ENCODE data around the gene GRB10. TPM values are rescaled to one million over a fixed set of nuclear protein-coding genes. Genes with fewer than 3 reads are reported as not detected.

The GRB10 gene
- total RNA-seq, 2 experiments from 2014 or later, result 0.42 to 0.78 TPM

DNA sequence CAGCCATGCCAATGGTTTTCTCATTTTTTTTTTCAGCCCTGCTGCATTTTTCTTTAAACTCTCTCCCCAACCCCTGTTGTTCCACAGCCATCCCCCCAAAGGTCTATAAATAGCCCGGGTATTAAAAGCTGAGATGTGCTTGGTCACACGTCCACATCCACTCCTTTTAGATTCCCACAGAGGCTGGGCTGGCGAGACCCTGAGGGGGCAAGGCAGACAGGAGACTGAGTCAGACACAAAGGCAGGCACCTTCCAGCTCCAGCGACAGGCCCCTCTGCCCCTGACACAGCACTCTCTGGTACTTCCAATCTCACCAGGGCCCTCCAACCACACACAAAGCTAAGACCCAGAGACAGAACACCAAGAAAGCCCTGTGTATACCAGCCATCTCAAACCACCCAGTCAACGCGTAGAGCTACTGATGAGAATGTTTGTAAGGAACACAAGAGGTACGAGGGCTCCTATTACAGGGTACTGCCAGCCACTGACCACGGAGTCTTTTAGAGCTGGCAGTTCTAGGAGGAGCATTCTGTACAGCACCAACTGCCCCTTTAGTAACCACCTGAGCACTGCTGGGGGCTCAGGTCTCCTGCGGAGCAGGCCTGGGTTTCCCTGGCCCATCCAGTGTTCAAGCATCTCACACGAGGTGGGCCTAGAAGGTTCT is 153.3 kb downstream of the GRB10 start:
- ChIA-PET CTCF (interaction anchor here (1.3 to 4.4 kb wide), 2 partner anchors 13 to 162 kb away, joined by 5 to 24 read pairs; no protein-coding TSS in a partner anchor), POLR2A (no interaction called here)

GRCh38 chr7:50628434-50629084 is 154.1 kb downstream of the GRB10 start:
- ChIA-PET CTCF (interaction anchor here (0.5 kb wide), 1 partner anchor 423 kb away, joined by 3 read pairs; no protein-coding TSS in a partner anchor), POLR2A (no interaction called here)

DNA sequence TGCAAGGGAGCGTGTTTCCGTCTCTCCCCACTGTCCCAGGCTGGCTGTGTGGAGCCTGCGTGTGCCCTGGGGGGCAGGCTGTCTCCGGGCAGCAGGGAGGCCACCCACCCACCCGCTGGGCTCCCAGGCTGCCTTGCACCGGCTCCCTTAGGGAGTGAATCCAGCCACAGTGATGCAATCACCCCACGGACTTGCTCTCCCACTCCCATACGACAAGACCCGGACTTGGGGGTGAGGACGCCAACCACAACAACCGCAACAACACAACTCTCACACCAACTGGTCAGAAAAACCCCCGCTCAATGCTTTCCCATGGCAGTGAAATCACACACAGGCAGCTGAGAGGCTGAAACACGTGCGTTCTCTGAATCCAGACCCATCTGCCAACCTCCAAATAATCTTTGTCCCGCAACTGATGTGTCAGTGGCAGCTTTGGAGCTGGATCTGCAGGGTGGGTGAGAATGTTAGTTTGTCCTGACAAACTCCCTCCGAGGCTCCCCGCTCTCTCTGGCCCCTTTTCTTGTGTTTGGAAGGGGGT is 154.8 kb downstream of the GRB10 start:
- POLR2A ChIA-PET, result no interaction called here
- CTCF ChIA-PET, result no interaction called here

- CTCF ChIA-PET, result interaction anchor here (1.3 kb wide), 1 partner anchor 8 kb away, joined by 3 read pairs; no protein-coding TSS in a partner anchor
- POLR2A ChIA-PET, result no interaction called here
Observed at GRCh38 chr7:50626286-50626685, 156.4 kb downstream of the GRB10 start.

DNA sequence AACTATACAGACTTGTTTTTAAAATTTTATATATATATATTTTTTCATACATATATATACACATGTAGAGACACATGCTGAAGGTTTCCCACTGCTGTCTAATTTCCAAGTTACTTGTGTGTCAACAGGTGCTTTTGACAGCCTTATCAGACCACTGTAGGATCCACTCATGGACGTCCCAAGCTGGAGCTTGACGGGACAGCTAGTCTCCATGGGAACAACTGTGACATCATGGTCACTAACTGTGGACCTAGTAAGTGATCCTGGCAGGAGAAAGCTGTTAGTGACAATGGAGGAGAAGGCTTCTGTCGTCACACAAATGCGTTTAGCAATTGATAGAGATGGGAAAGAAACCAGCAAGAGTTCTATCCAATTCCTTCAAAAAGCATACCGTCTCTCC is 157.3 kb downstream of the GRB10 start:
- ChIA-PET CTCF (interaction anchor here (1.3 kb wide), 1 partner anchor 9 kb away, joined by 3 read pairs; no protein-coding TSS in a partner anchor), POLR2A (no interaction called here)

GRCh38 chr7:50622821-50623220 is 159.9 kb downstream of the GRB10 start:
- POLR2A ChIA-PET, result no interaction called here
- CTCF ChIA-PET, result no interaction called here

- ChIA-PET POLR2A (no interaction called here), CTCF (no interaction called here)
Observed at GRCh38 chr7:50621973-50622490, 160.7 kb downstream of the GRB10 start.

- ChIA-PET POLR2A (no interaction called here), CTCF (no interaction called here)
Observed at GRCh38 chr7:50621206-50621605, 161.5 kb downstream of the GRB10 start.

DNA sequence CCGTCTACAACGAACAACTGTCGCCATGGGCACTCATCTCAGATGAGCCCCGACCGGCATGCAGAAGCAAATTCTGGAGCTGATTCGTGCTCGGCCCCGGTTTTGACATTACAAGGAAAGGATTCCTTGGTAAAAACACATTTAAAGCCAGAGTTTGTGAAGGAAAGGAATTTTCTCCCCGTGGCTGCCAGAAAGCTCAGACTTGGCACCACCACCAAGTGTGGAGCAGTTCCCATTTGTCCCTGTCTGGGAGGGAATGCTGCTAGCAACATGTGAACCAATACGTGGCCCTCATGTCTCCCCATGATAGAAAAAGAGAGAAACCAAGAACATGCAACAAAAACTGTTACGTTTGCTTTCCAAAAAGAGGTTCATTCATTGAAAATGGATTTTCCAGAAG is 162.3 kb downstream of the GRB10 start:
- POLR2A ChIA-PET, result no interaction called here
- CTCF ChIA-PET, result no interaction called here

- ChIA-PET CTCF (no interaction called here), POLR2A (no interaction called here)
Observed at GRCh38 chr7:50619684-50620083, 163.0 kb downstream of the GRB10 start.

GRCh38 chr7:50618281-50618680 is 164.4 kb downstream of the GRB10 start:
- POLR2A ChIA-PET, result no interaction called here
- CTCF ChIA-PET, result no interaction called here

DNA sequence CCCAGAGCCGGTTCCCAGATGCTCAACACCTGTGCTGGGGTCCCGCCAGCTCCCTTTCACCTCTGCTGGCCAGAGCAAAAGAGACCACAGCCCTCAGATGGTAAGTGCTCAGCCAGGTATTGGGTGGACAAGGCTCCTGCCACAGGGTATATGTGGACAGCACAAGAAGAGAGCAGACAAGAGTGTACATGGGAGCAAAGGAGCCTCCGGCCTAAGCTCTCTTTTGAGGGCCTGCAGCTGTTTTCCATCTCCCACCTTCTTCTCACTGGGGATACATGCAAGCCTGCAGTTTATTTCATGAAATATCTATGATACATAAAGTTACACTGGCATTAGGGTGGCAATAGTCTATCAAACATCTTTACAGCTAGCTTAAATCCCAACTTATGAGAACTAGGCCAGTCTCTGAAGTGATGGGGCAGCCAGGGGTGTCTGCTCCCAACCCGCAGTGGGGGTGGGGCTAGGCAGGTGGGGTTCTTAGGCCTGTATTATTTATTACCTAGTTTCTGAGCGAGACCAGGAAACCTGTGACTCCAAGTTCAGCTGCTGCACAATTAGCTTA is 167.1 kb downstream of the GRB10 start:
- POLR2A ChIA-PET, result no interaction called here
- CTCF ChIA-PET, result interaction anchor here (0.8 to 1.5 kb wide), 5 partner anchors 14 to 183 kb away, joined by 3 to 5 read pairs (median 3); no protein-coding TSS in a partner anchor

GRCh38 chr7:50614721-50615518 is 167.8 kb downstream of the GRB10 start:
- ChIA-PET CTCF (interaction anchor here (0.8 to 1.5 kb wide), 4 partner anchors 18 to 182 kb away, joined by 3 read pairs; no protein-coding TSS in a partner anchor), POLR2A (no interaction called here)

DNA sequence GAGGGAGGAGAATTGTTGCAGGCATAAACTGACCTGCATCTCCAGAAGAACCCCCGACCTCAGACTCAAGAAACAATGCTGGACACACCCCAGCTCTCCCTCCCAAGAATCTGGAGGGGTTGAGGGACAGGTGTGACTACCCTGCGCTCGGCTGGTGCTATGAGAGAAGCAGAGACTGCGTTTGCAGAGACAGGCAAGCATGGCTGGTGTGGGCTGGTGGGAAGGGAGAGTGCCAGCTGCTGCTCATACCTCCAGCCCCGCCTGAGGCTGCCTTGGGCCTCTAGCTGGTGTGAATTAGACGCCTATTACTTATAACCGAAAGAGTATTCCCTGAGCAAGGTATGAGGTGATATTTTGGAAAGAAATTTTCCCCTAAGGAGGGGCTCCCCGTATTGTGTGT is 169.2 kb downstream of the GRB10 start:
- ChIA-PET POLR2A (no interaction called here), CTCF (interaction anchor here (1.2 kb wide), 1 partner anchor 548 kb away, joined by 3 read pairs; no protein-coding TSS in a partner anchor)

- ChIA-PET CTCF (interaction anchor here (1.2 kb wide), 1 partner anchor 548 kb away, joined by 3 read pairs; no protein-coding TSS in a partner anchor), POLR2A (no interaction called here)
Observed at GRCh38 chr7:50612704-50613103, 170.0 kb downstream of the GRB10 start.

DNA sequence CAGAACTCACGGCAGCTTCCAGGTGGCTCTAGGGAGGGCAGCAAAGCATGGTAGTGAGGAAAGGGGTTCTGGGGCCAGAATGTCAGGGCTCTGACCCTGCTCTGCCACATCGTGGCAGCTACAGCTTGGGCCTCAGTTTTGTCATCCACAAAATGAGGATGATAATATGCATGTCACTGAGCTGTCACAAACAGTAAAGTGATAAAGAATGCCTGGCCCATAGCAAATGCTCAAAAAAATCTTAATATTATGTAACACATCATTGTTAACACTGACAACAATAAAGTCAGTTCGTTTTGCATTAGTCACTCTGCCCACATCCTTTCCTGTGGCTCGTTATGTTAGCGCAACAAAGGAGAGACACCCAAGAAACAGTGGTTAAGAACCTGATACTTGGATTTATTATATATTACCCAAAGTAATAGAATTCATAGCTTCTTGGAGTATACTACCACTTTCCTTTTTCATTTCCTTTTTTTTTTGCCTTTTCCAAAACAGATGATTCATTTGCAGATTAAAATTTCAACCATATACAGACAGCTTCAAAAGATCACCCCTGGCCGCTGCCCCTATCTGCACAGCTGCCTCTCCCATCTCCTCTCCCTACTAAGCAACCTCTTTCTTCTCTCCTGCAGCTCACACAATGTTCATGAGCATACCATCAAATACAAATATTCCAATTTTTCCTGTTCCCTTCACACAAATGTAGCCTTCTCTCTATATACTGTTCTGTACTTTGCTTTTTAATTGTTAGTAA is 172.0 kb downstream of the GRB10 start:
- ChIA-PET POLR2A (interaction anchor here (0.7 to 1.1 kb wide), 2 partner anchors 76 to 432 kb away, joined by 3 to 5 read pairs; no protein-coding TSS in a partner anchor), CTCF (interaction anchor here (1.3 to 1.5 kb wide), 2 partner anchors 16 to 65 kb away, joined by 3 to 4 read pairs; no protein-coding TSS in a partner anchor)

DNA sequence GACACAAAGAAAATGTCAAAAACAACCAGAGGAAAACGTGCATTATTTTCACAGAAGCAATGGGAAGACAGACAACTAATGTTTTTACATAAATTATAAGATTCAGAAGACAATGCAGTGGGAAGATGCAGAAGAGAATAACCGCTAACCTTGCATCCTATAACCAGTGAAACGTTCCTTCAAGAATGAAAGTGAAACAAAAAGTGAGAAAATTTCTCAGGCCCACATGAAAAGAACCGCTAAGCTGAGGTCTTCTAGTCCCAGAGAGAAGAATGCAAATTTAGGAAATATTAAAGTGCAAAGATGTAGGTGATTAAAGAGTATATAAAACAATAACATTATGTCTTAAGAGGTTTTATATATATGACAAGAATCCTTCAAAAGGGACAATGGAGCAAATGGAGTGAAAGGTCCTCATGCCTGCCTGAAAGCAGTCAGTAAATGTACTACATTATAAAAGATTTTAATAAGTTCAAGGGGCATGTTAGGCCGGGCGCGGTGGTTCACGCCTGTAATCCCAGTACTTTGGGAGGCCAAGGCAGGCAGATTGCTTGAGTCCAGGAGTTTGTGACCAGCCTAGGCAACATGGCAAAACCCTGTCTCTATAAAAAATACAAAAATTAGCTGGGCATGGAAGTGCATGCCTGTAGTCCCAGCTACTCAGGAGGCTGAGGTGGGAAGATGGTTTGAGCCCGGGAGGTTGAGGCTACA is 174.3 kb downstream of the GRB10 start:
- CTCF ChIA-PET, result interaction anchor here (1.5 kb wide), 1 partner anchor 25 kb away, joined by 3 read pairs; no protein-coding TSS in a partner anchor
- POLR2A ChIA-PET, result interaction anchor here (0.6 kb wide), 1 partner anchor 48 kb away, joined by 5 read pairs; no protein-coding TSS in a partner anchor

DNA sequence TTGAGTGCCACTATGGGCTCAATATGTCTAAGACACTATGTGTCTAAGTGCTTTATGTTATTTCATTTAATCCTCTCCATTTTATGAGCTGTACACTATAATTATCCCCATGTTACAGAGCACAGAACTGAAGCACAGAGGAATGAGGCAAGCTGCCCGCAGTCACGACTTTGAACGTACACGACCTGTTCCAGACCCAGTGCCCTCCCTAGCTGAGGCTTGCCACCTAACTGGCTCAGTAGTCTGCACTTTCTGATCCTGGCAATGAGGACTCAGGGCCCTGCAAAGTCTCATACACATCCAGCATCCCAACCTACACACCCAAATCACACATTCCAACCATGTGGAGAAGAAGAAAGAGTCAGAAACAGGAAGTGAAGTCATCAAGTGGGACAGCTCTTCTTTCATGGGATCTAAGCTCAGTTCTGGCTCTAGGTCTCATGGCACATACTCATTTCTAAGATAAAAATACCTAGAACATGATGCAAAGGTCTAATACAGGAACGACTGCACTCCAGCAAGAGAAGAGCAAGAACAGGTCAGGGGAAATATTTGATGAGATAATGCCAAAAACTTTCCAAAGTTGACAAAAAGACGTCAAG is 175.1 kb downstream of the GRB10 start:
- ChIA-PET POLR2A (no interaction called here), CTCF (no interaction called here)

All from activated CD8-positive, alpha-beta memory T cell treated with anti-CD3 and anti-CD28 coated beads for 36 hours (primary cell).